Measurements from ENCODE around the gene DUSP21. TPM values are rescaled to one million over a fixed set of nuclear protein-coding genes. Genes with fewer than 3 reads are reported as not detected.

DUSP21 gene
- total RNA-seq, 2 donors from 2014 or later: not detected

- Mint-ChIP-seq H3K27me3 (no peaks in the 10 kb centered on the region), H3K27ac (no peak overlapping the region), H3K4me1 (peaks cover 9% of the 10 kb centered on the region), H3K4me3 (no peak overlapping the region), H3K36me3 (ENCODE audit: low read depth) (no peaks in the 10 kb centered on the region)
- no peaks in the 10 kb centered on the region for H3K9me3 ChIP-seq (ENCODE audit: control insufficient read depth, low read length, poor library complexity, severe bottlenecking)
- DNase-seq (no peak), ATAC-seq (no peak)
These were observed 27.4 kb downstream of the DUSP21 start for GRCh38 chrX:44871114-44871645.

- Mint-ChIP-seq H3K27ac (peak overlapping the region; percentile 67), H3K36me3 (ENCODE audit: low read depth) (no peaks in the 10 kb centered on the region), H3K4me1 (peaks cover 9% of the 10 kb centered on the region), H3K4me3 (peak overlapping the region; percentile 91), H3K27me3 (no peaks in the 10 kb centered on the region)
- ATAC-seq (peak; percentile 31), DNase-seq (peak in 1 of 3 donors; percentile 10)
- H3K9me3 ChIP-seq (ENCODE audit: control insufficient read depth, low read length, poor library complexity, severe bottlenecking): no peaks in the 10 kb centered on the region
These were observed 28.4 kb downstream of the DUSP21 start for GRCh38 chrX:44871931-44872820.

GRCh38 chrX:44872821-44873414, 29.1 kb downstream of the DUSP21 start, which contains the start of gene KDM6A:
KDM6A (plus strand) TSS chrX:44873188; CDS start chrX:44873552, 364 bp downstream.
- Mint-ChIP-seq H3K27ac (peak within 1 kb of the TSS; percentile 81), H3K36me3 (ENCODE audit: low read depth) (no peaks in the 10 kb centered on the region), H3K4me3 (peak within 1 kb of the TSS; percentile 91), H3K4me1 (peaks cover 11% of the 10 kb centered on the region), H3K27me3 (no peaks in the 10 kb centered on the region)
- DNase-seq (peak; percentile 89 to 92 (median 90)), ATAC-seq (peak; percentile 91)
- H3K9me3 ChIP-seq (ENCODE audit: control insufficient read depth, low read length, poor library complexity, severe bottlenecking): no peaks in the 10 kb centered on the region

GRCh38 chrX:44873415-44874276, 29.8 kb downstream of the DUSP21 start:
- DNase-seq (peak; percentile 19 to 31 (median 29)), ATAC-seq (peak; percentile 21)
- H3K4me1 Mint-ChIP-seq: peaks cover 11% of the 10 kb centered on the region
- H3K4me3 Mint-ChIP-seq: peak overlapping the region; percentile 91
- no peaks in the 10 kb centered on the region for H3K27me3 Mint-ChIP-seq
- H3K9me3 ChIP-seq (ENCODE audit: control insufficient read depth, low read length, poor library complexity, severe bottlenecking): no peaks in the 10 kb centered on the region
- H3K27ac Mint-ChIP-seq: peak overlapping the region; percentile 81
- H3K36me3 Mint-ChIP-seq (ENCODE audit: low read depth): no peaks in the 10 kb centered on the region

GRCh38 chrX:44874420-44875184, 30.8 kb downstream of the DUSP21 start:
- peaks cover 11% of the 10 kb centered on the region for H3K4me1 Mint-ChIP-seq
- ATAC-seq: no peak

GRCh38 chrX:44875185-44875489, 31.3 kb downstream of the DUSP21 start:
- Mint-ChIP-seq H3K4me3 (peak overlapping the region; percentile 91), H3K4me1 (peaks cover 11% of the 10 kb centered on the region), H3K36me3 (ENCODE audit: low read depth) (no peaks in the 10 kb centered on the region), H3K27me3 (no peaks in the 10 kb centered on the region), H3K27ac (peak overlapping the region; percentile 81)
- H3K9me3 ChIP-seq (ENCODE audit: control insufficient read depth, low read length, poor library complexity, severe bottlenecking): no peaks in the 10 kb centered on the region
- no peak for ATAC-seq
- no peak for DNase-seq

More at GRCh38 chrX:44874420-44875184, 30.8 kb downstream of the DUSP21 start:
- Mint-ChIP-seq H3K4me3 (peak overlapping the region; percentile 91), H3K36me3 (ENCODE audit: low read depth) (no peaks in the 10 kb centered on the region), H3K27me3 (no peaks in the 10 kb centered on the region), H3K27ac (peak overlapping the region; percentile 81)
- H3K9me3 ChIP-seq (ENCODE audit: control insufficient read depth, low read length, poor library complexity, severe bottlenecking): no peaks in the 10 kb centered on the region
- DNase-seq: peak in 1 of 3 donors; percentile 14

GRCh38 chrX:44876086-44876485, 32.3 kb downstream of the DUSP21 start:
- no peak for DNase-seq
- Mint-ChIP-seq H3K27ac (peak overlapping the region; percentile 29), H3K4me1 (peaks cover 11% of the 10 kb centered on the region), H3K27me3 (no peaks in the 10 kb centered on the region), H3K36me3 (ENCODE audit: low read depth) (no peaks in the 10 kb centered on the region), H3K4me3 (peak overlapping the region; percentile 91)
- no peak for ATAC-seq
- H3K9me3 ChIP-seq (ENCODE audit: control insufficient read depth, low read length, poor library complexity, severe bottlenecking): no peaks in the 10 kb centered on the region

GRCh38 chrX:44876767-44877166, 32.9 kb downstream of the DUSP21 start:
- no peak overlapping the region for H3K4me3 Mint-ChIP-seq
- no peak for DNase-seq
- H3K4me1 Mint-ChIP-seq: peaks cover 8% of the 10 kb centered on the region

GRCh38 chrX:44878780-44879179, 35.0 kb downstream of the DUSP21 start:
- peaks cover 8% of the 10 kb centered on the region for H3K4me1 Mint-ChIP-seq
- no peak for DNase-seq
- no peak for ATAC-seq
- no peaks in the 10 kb centered on the region for H3K9me3 ChIP-seq (ENCODE audit: control insufficient read depth, low read length, poor library complexity, severe bottlenecking)
- no peaks in the 10 kb centered on the region for H3K36me3 Mint-ChIP-seq (ENCODE audit: low read depth)
- H3K27me3 Mint-ChIP-seq: no peaks in the 10 kb centered on the region
- no peak overlapping the region for H3K4me3 Mint-ChIP-seq
- no peak overlapping the region for H3K27ac Mint-ChIP-seq

More at GRCh38 chrX:44876767-44877166, 32.9 kb downstream of the DUSP21 start:
- ATAC-seq: no peak
- Mint-ChIP-seq H3K27me3 (no peaks in the 10 kb centered on the region), H3K36me3 (ENCODE audit: low read depth) (no peaks in the 10 kb centered on the region), H3K27ac (peak overlapping the region; percentile 29)
- H3K9me3 ChIP-seq (ENCODE audit: control insufficient read depth, low read length, poor library complexity, severe bottlenecking): no peaks in the 10 kb centered on the region

- ATAC-seq (no peak), DNase-seq (no peak)
- Mint-ChIP-seq H3K27ac (no peak overlapping the region), H3K4me1 (peaks cover 14% of the 10 kb centered on the region), H3K36me3 (ENCODE audit: low read depth) (no peaks in the 10 kb centered on the region), H3K27me3 (no peaks in the 10 kb centered on the region), H3K4me3 (no peak overlapping the region)
- no peaks in the 10 kb centered on the region for H3K9me3 ChIP-seq (ENCODE audit: control insufficient read depth, low read length, poor library complexity, severe bottlenecking)
These were observed 37.7 kb downstream of the DUSP21 start for GRCh38 chrX:44881549-44881948.

- Mint-ChIP-seq H3K4me1 (peaks cover 17% of the 10 kb centered on the region), H3K4me3 (no peak overlapping the region), H3K27ac (no peak overlapping the region), H3K36me3 (ENCODE audit: low read depth) (no peaks in the 10 kb centered on the region), H3K27me3 (no peaks in the 10 kb centered on the region)
- DNase-seq: no peak
- no peaks in the 10 kb centered on the region for H3K9me3 ChIP-seq (ENCODE audit: control insufficient read depth, low read length, poor library complexity, severe bottlenecking)
- ATAC-seq: no peak
These were observed 38.8 kb downstream of the DUSP21 start for GRCh38 chrX:44882635-44883034.

- DNase-seq (no peak), ATAC-seq (no peak)
- H3K4me3 Mint-ChIP-seq: no peak overlapping the region
- no peaks in the 10 kb centered on the region for H3K36me3 Mint-ChIP-seq (ENCODE audit: low read depth)
- no peaks in the 10 kb centered on the region for H3K9me3 ChIP-seq (ENCODE audit: control insufficient read depth, low read length, poor library complexity, severe bottlenecking)
- H3K27me3 Mint-ChIP-seq: no peaks in the 10 kb centered on the region
- peaks cover 16% of the 10 kb centered on the region for H3K4me1 Mint-ChIP-seq
- no peak overlapping the region for H3K27ac Mint-ChIP-seq
These were observed 41.1 kb downstream of the DUSP21 start for GRCh38 chrX:44884944-44885343.

Data from T-helper 17 cell (primary cell).